ENCODE data around the gene SPART.

DNA sequence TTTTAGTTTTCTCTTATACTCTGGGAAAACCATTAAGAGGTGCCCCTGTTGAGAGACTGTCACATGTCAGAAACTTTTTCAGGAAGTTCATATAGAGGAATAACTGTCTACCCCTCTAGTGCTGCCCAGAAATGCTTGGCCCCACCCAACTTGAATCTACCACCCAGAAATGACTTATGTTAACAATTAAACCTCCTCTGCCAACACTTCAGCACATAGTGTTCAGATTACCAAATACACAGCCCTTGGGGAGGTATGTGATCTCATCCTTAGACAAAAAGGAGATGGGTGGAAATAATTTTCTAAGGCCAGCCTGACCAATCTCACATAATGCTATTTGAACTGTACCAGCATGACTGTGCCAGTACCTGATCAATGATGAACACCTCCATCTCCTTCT, 84.2 kb downstream of the SPART start:
- TF ChIP-seq, protein P1, sequence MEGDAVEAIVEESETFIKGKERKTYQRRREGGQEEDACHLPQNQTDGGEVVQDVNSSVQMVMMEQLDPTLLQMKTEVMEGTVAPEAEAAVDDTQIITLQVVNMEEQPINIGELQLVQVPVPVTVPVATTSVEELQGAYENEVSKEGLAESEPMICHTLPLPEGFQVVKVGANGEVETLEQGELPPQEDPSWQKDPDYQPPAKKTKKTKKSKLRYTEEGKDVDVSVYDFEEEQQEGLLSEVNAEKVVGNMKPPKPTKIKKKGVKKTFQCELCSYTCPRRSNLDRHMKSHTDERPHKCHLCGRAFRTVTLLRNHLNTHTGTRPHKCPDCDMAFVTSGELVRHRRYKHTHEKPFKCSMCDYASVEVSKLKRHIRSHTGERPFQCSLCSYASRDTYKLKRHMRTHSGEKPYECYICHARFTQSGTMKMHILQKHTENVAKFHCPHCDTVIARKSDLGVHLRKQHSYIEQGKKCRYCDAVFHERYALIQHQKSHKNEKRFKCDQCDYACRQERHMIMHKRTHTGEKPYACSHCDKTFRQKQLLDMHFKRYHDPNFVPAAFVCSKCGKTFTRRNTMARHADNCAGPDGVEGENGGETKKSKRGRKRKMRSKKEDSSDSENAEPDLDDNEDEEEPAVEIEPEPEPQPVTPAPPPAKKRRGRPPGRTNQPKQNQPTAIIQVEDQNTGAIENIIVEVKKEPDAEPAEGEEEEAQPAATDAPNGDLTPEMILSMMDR (IDR thresholded peaks at IDR 0.05; ENCODE audit: poor library complexity, severe bottlenecking) = no peak
- TF ChIP-seq EP300 (conservative IDR thresholded peaks at IDR 0.05; ENCODE audit: poor library complexity, severe bottlenecking) (no peak), RAD21 (conservative IDR thresholded peaks at IDR 0.05) (no peak), TAF1 (IDR thresholded peaks at IDR 0.05; ENCODE audit: low read depth) (no peak)

Data from neural cell (in vitro differentiated cells).